Right lobe of liver (tissue), 6 donors: ENCODE data around the gene KDM2B. TPM values are rescaled to one million over a fixed set of nuclear protein-coding genes. Genes with fewer than 3 reads are reported as not detected.

Experiments used
- ATAC-seq, 4 donors: fragments of 200-7000 bp; cut with Tn5 transposase; one replicate each; pipeline ENCODE4 v1.9.1; 2020; ENCODE audit warnings: mild to moderate bottlenecking in 4 of 4, moderate library complexity in 4 of 4
- DNase-seq, 3 donors: peaks; one replicate each; pipeline ENCODE4 v3.0.0-alpha.2; 2020
- H3K27ac ChIP-seq, 3 donors: fragments of 200-600 bp; one replicate each; pipeline ENCODE4 v1.8.0; 2022
- H3K27me3 ChIP-seq, 2 donors: fragments of 200-600 bp; one replicate each; pipeline ENCODE4 v1.8.0; 2022
- H3K36me3 ChIP-seq, 4 donors: fragments of 200-600 bp; sonication (generic) in 1 of 4; one replicate each; pipeline versions ENCODE4 v1.5.1 to v1.8.0; 2017 to 2022; ENCODE audit warnings: control low read depth in 1 of 4
- H3K4me1 ChIP-seq, 4 donors: fragments of 200-600 bp; sonication (generic) in 1 of 4; one replicate each; pipeline versions ENCODE4 v1.5.1 to v1.8.0; 2017 to 2022; ENCODE audit warnings: control low read depth in 1 of 4
- H3K4me3 ChIP-seq, 3 donors: fragments of 200-600 bp; one replicate each; pipeline ENCODE4 v1.8.0; 2022
- H3K9me3 ChIP-seq, 4 donors: fragments of 200-600 bp; sonication (generic) in 1 of 4; one replicate each; pipeline versions ENCODE4 v1.5.1 to v1.8.0; 2017 to 2022; ENCODE audit warnings: control low read depth in 1 of 4
- POLR2A ChIP-seq: fragments of 450-650 bp; IDR thresholded peaks from one replicate; pipeline ENCODE4 v1.6.1; 2017; ENCODE audit warnings: antibody characterized with exemption, mild to moderate bottlenecking
- WGBS: methylation state at CpG from one replicate; pipeline ENCODE4 v1.1.6; 2018; ENCODE audit warnings: low coverage, low lambda C conversion rate; ENCODE audit not compliant: insufficient coverage; ENCODE audit errors: missing lambda C conversion rate; 5-methylcytosine and 5-hydroxymethylcytosine counted together
- intact Hi-C, 2 donors: fragments of 100-400 bp; cut with DNase I; formaldehyde crosslinking; loops; one replicate each; pipeline versions ENCODE4 v1.11.2 to v1.14.1; 2022
- total RNA-seq, 6 experiments: library from RNA; depleted of rRNA in 2 of 6; stranded (reverse); fragments of >200 nt in 2 of 6; fragmentation: NEBNext Ultra II Directional in 3 of 6; extraction: Animal tissue kit (Norgen Biotek cat#: 25700) in 3 of 6; gene quantifications; one replicate each; pipeline versions ENCODE4 v1.1.0 to v1.2.4, GENCODE V29; 2016 to 2023
- TF ChIP-seq, protein P1 (sequence below), 4 donors: fragments of 200-600 bp in 3 of 4; fragments of 450-650 bp in 1 of 4; IDR thresholded peaks; one replicate each; pipeline versions ENCODE4 v1.5.1 to v1.8.0; 2016 to 2022; ENCODE audit warnings: antibody characterized with exemption in 4 of 4, mild to moderate bottlenecking in 2 of 4
- donor health status: DM: no; HTN: yes; CAD: no.
- donor health status: DM: no; HTN: no; CAD: no.
- donor health status: DM: no; HTN: no; CAD: no.
- donor health status: DM: no; HTN: yes; CAD: no.
- donor health status: DM: no; HTN: yes; CAD: no.

Gene KDM2B
- total RNA-seq, 6 experiments from 2014 or later = 4.8 to 22.8 (median 9.8) TPM

DNA sequence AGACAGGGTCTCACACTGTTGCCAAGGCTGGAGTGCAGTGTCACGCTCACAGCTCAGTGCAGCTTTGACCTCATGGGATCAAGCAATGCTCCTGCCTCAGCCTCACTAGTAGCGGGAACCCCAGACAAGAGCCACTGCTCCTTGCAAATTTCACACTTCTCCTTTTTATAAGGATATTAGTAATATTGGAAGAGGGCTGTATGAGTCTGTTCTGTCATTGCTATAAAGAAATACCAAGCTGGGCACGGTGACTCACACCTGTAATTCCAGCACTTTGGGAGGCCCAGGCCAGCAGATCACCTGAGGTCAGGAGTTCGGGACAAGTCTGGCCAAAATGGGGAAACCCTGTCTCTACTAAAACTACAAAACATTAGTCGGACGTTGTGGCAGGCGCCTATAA is 32.6 kb upstream of the KDM2B start:
- ATAC-seq (no peak), DNase-seq (no peak)
- TF ChIP-seq, protein P1, sequence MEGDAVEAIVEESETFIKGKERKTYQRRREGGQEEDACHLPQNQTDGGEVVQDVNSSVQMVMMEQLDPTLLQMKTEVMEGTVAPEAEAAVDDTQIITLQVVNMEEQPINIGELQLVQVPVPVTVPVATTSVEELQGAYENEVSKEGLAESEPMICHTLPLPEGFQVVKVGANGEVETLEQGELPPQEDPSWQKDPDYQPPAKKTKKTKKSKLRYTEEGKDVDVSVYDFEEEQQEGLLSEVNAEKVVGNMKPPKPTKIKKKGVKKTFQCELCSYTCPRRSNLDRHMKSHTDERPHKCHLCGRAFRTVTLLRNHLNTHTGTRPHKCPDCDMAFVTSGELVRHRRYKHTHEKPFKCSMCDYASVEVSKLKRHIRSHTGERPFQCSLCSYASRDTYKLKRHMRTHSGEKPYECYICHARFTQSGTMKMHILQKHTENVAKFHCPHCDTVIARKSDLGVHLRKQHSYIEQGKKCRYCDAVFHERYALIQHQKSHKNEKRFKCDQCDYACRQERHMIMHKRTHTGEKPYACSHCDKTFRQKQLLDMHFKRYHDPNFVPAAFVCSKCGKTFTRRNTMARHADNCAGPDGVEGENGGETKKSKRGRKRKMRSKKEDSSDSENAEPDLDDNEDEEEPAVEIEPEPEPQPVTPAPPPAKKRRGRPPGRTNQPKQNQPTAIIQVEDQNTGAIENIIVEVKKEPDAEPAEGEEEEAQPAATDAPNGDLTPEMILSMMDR (IDR thresholded peaks at IDR 0.05) = no peak
- no peak for TF ChIP-seq POLR2A
- Histone ChIP-seq H3K27ac (no peak overlapping the region), H3K9me3 (no peaks in the 10 kb centered on the region), H3K4me1 (no peaks in the 10 kb centered on the region), H3K27me3 (no peaks in the 10 kb centered on the region), H3K4me3 (no peak overlapping the region), H3K36me3 (no peaks in the 10 kb centered on the region)
- intact Hi-C loops = loop anchor here in 1 of 2 donors (10.0 kb wide), 2 partner anchors 61 to 109 kb away; no protein-coding TSS in a partner anchor
- 76% methylated on average over 5 of the region's 7 CpGs for WGBS

DNA sequence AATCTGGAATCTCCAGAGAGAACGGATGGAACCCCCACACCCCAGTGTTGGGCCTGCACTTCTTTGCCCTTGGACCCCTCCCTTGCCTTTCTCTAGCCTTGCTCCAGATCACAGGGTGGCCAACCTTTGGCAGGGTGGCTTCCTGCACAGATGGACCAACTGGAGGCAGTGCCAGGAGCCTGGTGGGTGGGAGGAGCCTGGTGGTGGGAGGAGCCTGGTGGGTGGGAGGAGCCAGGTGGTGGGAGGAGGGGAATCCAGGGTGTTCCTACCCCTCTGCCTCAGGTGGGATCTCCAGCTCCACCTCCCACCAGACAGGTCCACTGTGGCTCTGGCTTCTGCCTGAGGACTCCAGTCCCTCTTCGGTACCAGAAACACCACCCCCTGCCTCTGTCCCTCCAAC is 30.5 kb upstream of the KDM2B start:
- no peaks in the 10 kb centered on the region for H3K9me3 ChIP-seq
- H3K27ac ChIP-seq = no peak overlapping the region
- no peak overlapping the region for H3K4me3 ChIP-seq
- no peaks in the 10 kb centered on the region for H3K27me3 ChIP-seq
- DNase-seq = no peak
- WGBS = 83% methylated on average over 1 of the region's 2 CpGs
- H3K4me1 ChIP-seq = no peaks in the 10 kb centered on the region
- TF ChIP-seq, protein P1 (IDR thresholded peaks at IDR 0.05) = no peak
- no peak for TF ChIP-seq POLR2A
- H3K36me3 ChIP-seq = no peaks in the 10 kb centered on the region
- intact Hi-C loops = loop anchor here in 1 of 2 donors (10.0 kb wide), 2 partner anchors 63 to 107 kb away; no protein-coding TSS in a partner anchor
- ATAC-seq = peak in 2 of 4 donors; percentile 30 to 43

DNA sequence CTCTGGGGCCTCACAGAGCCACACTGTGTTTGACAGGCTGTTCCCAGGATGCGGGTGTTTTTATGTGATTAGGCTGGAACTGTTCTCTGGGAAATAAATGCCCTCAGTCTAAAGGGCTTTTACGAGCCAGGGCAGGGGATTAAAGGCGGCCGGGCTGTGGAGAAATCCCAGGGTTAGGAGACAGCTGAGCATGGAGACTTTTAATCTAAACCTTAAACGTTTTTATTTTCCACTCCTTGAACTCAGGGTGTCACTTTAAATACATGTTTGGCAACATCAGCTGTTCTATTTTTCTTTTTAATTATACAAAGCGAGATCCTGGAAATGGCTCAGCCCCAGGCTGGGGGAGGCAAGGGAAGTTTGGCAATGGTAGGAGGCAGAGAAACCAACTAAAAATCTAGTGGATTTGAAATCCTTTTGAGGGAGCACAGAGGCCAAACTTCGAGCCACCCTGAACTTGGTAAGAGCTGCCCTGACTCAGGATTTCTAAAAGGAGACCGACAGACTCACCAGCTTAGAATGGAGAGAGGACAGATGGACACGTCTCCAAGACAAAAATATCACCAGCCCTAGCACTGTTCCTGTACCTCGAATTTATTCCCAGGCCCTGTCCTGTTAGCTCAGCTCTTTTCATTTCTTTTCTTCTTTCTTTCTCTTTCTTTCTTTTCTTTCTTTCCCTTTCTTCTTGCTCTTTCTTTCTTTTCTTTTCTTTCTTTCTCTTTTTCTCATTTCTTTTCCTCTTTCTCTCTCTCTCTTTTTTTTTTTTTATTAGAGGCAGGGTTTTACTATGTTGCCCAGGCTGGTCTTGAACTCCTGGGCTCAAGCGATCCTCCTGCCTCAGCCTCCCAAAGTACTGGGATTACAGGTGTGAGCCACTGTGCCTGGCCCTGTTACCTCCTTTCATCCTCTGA is 29.7 kb upstream of the KDM2B start:
- DNase-seq (no peak), ATAC-seq (peak in 1 of 4 donors; percentile 43)
- H3K4me1 ChIP-seq = no peaks in the 10 kb centered on the region
- no peaks in the 10 kb centered on the region for H3K36me3 ChIP-seq
- H3K4me3 ChIP-seq = no peak overlapping the region
- H3K27ac ChIP-seq = no peak overlapping the region
- H3K27me3 ChIP-seq = no peaks in the 10 kb centered on the region
- TF ChIP-seq, protein P1 (IDR thresholded peaks at IDR 0.05) = no peak
- no peak for TF ChIP-seq POLR2A
- WGBS = 47% methylated on average over 10 of the region's 11 CpGs
- no peaks in the 10 kb centered on the region for H3K9me3 ChIP-seq
- intact Hi-C loops = loop anchor here in 1 of 2 donors (10.0 kb wide), 2 partner anchors 64 to 106 kb away; no protein-coding TSS in a partner anchor

DNA sequence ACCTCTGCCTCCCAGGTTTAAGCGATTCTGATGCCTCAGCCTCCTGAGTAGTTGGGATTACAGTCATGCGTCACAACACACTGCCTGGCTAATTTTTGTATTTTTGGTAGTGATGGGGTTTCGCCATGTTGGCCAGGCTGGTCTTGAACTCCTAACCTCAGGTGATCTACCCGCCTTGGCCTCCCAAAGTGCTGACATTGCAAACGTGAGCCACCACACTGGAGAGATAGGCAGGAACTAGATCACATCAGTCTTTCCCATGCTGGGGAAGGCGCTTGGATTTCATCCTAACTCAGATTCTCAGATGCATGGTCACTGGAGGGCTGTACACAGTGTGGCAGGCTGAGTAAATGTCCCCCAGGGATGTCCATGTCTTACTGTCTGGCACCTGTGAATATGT is 27.5 kb upstream of the KDM2B start:
- intact Hi-C loops = no loop called here
- ATAC-seq = no peak
- no peaks in the 10 kb centered on the region for H3K9me3 ChIP-seq
- H3K4me1 ChIP-seq = no peaks in the 10 kb centered on the region
- H3K4me3 ChIP-seq = no peak overlapping the region
- 55% methylated on average over 3 of the region's 6 CpGs for WGBS
- H3K27ac ChIP-seq = no peak overlapping the region
- no peaks in the 10 kb centered on the region for H3K27me3 ChIP-seq
- TF ChIP-seq, protein P1 (IDR thresholded peaks at IDR 0.05) = no peak
- TF ChIP-seq POLR2A = no peak
- DNase-seq = no peak
- no peaks in the 10 kb centered on the region for H3K36me3 ChIP-seq
